GM21390 (cell line): Measurements from ENCODE around the gene CRTC1.

Source experiments
- ATAC-seq: cut with Tn5 transposase; IDR thresholded peaks from one replicate; pipeline ENCODE4 v1.9.1; 2021; ENCODE audit not compliant: unreplicated experiment

The CRTC1 gene

GRCh38 chr19:18765224-18765623 lies 81.7 kb downstream of the CRTC1 start:
- no peak for ATAC-seq

GRCh38 chr19:18768046-18768771 lies 84.7 kb downstream of the CRTC1 start:
- no peak for ATAC-seq

- ATAC-seq: no peak
Measured at GRCh38 chr19:18768997-18769891, 85.8 kb downstream of the CRTC1 start.

GRCh38 chr19:18769989-18770528 lies 86.6 kb downstream of the CRTC1 start:
- no peak for ATAC-seq

- ATAC-seq: no peak
Measured at GRCh38 chr19:18770663-18771327, 87.3 kb downstream of the CRTC1 start.

- ATAC-seq: no peak
Measured at GRCh38 chr19:18771328-18772242, 88.1 kb downstream of the CRTC1 start.

GRCh38 chr19:18772620-18773587 lies 89.4 kb downstream of the CRTC1 start:
- no peak for ATAC-seq

- no peak for ATAC-seq
Measured at GRCh38 chr19:18773682-18774081, 90.2 kb downstream of the CRTC1 start.

- no peak for ATAC-seq
Measured at GRCh38 chr19:18774107-18774506, 90.6 kb downstream of the CRTC1 start.

GRCh38 chr19:18774782-18775444 lies 91.4 kb downstream of the CRTC1 start:
- ATAC-seq: no peak

GRCh38 chr19:18775586-18776287 lies 92.3 kb downstream of the CRTC1 start:
- ATAC-seq: no peak

GRCh38 chr19:18776288-18776594 lies 92.8 kb downstream of the CRTC1 start:
- ATAC-seq: no peak

GRCh38 chr19:18776736-18777135 lies 93.3 kb downstream of the CRTC1 start:
- ATAC-seq: no peak

GRCh38 chr19:18777301-18778075 lies 94.0 kb downstream of the CRTC1 start:
- ATAC-seq: no peak

GRCh38 chr19:18778076-18778389 lies 94.6 kb downstream of the CRTC1 start:
- no peak for ATAC-seq

- ATAC-seq: no peak
Measured at GRCh38 chr19:18778826-18779495, 95.5 kb downstream of the CRTC1 start.

- no peak for ATAC-seq
Measured at GRCh38 chr19:18780081-18780480, 96.6 kb downstream of the CRTC1 start.
